H1 (cell line): ENCODE data around the gene LCN12. TPM values are rescaled to one million over a fixed set of nuclear protein-coding genes. Genes with fewer than 3 reads are reported as not detected.

Experiments
- CTCF ChIP-seq, 3 experiments: IDR thresholded peaks; 1 replicate in 2 of 3; 2 replicates in 1 of 3; pipeline versions ENCODE4 v1.5.1 to v1.6.1; 2011; ENCODE audit warnings: low read length in 3 of 3, mild to moderate bottlenecking in 3 of 3, inconsistent platforms in 2 of 3, low read depth in 1 of 3, moderate library complexity in 1 of 3; ENCODE audit not compliant: insufficient read depth in 1 of 3; ENCODE audit errors: control extremely low read depth in 1 of 3
- JUN ChIP-seq: IDR thresholded peaks from 2 replicates; pipeline ENCODE4 v1.6.1; 2011; ENCODE audit warnings: low read depth, mild to moderate bottlenecking, improper control_type of control experiment, low read length
- SRF ChIP-seq: IDR thresholded peaks from 2 replicates; pipeline ENCODE4 v1.6.1; 2011; ENCODE audit warnings: mild to moderate bottlenecking, low read depth, low read length, moderate library complexity
- SUZ12 ChIP-seq: fragments of 200-600 bp; sonication (generic); IDR thresholded peaks from 2 replicates; pipeline ENCODE4 v1.6.1; 2012; ENCODE audit warnings: mild to moderate bottlenecking, inconsistent platforms, low read length, moderate library complexity, mixed read lengths
- polyA plus RNA-seq, 7 experiments: library from polyadenylated mRNA; depleted of rRNA in 3 of 7; stranded (reverse) in 5 of 7; unstranded in 2 of 7; fragments of >200 nt in 5 of 7; fragments of 200-250 nt in 2 of 7; gene quantifications; 1 replicate in 5 of 7; 2 replicates in 1 of 7; 4 replicates in 1 of 7; pipeline versions ENCODE4 v1.2.1 to v1.2.3, GENCODE V29; 2011 to 2013; ENCODE audit warnings: missing spikeins in 2 of 7, mixed read lengths in 2 of 7
- total RNA-seq: library from RNA; stranded (reverse); fragmentation: NEBNext Ultra II Directional; extraction: Animal tissue kit (Norgen Biotek cat#: 25700); gene quantifications from 2 replicates; pipeline ENCODE4 v1.2.1, GENCODE V29; 2021
- TF ChIP-seq, protein P1 (sequence below): fragments of 300-600 bp; sonication (generic); IDR thresholded peaks from 2 replicates; pipeline ENCODE4 v1.7.1; 2012; ENCODE audit warnings: low read length, moderate library complexity, mild to moderate bottlenecking, inconsistent platforms; ENCODE audit not compliant: insufficient replicate concordance

LCN12 gene
- total and polyA plus RNA-seq, 2 of the 8 experiments (the other 6 are each of a cell fraction or from before 2014, with no cell fraction given): 1.1 to 1.7 TPM

- TF ChIP-seq, protein P1, sequence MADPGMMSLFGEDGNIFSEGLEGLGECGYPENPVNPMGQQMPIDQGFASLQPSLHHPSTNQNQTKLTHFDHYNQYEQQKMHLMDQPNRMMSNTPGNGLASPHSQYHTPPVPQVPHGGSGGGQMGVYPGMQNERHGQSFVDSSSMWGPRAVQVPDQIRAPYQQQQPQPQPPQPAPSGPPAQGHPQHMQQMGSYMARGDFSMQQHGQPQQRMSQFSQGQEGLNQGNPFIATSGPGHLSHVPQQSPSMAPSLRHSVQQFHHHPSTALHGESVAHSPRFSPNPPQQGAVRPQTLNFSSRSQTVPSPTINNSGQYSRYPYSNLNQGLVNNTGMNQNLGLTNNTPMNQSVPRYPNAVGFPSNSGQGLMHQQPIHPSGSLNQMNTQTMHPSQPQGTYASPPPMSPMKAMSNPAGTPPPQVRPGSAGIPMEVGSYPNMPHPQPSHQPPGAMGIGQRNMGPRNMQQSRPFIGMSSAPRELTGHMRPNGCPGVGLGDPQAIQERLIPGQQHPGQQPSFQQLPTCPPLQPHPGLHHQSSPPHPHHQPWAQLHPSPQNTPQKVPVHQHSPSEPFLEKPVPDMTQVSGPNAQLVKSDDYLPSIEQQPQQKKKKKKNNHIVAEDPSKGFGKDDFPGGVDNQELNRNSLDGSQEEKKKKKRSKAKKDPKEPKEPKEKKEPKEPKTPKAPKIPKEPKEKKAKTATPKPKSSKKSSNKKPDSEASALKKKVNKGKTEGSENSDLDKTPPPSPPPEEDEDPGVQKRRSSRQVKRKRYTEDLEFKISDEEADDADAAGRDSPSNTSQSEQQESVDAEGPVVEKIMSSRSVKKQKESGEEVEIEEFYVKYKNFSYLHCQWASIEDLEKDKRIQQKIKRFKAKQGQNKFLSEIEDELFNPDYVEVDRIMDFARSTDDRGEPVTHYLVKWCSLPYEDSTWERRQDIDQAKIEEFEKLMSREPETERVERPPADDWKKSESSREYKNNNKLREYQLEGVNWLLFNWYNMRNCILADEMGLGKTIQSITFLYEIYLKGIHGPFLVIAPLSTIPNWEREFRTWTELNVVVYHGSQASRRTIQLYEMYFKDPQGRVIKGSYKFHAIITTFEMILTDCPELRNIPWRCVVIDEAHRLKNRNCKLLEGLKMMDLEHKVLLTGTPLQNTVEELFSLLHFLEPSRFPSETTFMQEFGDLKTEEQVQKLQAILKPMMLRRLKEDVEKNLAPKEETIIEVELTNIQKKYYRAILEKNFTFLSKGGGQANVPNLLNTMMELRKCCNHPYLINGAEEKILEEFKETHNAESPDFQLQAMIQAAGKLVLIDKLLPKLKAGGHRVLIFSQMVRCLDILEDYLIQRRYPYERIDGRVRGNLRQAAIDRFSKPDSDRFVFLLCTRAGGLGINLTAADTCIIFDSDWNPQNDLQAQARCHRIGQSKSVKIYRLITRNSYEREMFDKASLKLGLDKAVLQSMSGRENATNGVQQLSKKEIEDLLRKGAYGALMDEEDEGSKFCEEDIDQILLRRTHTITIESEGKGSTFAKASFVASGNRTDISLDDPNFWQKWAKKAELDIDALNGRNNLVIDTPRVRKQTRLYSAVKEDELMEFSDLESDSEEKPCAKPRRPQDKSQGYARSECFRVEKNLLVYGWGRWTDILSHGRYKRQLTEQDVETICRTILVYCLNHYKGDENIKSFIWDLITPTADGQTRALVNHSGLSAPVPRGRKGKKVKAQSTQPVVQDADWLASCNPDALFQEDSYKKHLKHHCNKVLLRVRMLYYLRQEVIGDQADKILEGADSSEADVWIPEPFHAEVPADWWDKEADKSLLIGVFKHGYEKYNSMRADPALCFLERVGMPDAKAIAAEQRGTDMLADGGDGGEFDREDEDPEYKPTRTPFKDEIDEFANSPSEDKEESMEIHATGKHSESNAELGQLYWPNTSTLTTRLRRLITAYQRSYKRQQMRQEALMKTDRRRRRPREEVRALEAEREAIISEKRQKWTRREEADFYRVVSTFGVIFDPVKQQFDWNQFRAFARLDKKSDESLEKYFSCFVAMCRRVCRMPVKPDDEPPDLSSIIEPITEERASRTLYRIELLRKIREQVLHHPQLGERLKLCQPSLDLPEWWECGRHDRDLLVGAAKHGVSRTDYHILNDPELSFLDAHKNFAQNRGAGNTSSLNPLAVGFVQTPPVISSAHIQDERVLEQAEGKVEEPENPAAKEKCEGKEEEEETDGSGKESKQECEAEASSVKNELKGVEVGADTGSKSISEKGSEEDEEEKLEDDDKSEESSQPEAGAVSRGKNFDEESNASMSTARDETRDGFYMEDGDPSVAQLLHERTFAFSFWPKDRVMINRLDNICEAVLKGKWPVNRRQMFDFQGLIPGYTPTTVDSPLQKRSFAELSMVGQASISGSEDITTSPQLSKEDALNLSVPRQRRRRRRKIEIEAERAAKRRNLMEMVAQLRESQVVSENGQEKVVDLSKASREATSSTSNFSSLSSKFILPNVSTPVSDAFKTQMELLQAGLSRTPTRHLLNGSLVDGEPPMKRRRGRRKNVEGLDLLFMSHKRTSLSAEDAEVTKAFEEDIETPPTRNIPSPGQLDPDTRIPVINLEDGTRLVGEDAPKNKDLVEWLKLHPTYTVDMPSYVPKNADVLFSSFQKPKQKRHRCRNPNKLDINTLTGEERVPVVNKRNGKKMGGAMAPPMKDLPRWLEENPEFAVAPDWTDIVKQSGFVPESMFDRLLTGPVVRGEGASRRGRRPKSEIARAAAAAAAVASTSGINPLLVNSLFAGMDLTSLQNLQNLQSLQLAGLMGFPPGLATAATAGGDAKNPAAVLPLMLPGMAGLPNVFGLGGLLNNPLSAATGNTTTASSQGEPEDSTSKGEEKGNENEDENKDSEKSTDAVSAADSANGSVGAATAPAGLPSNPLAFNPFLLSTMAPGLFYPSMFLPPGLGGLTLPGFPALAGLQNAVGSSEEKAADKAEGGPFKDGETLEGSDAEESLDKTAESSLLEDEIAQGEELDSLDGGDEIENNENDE: no peak
- TF ChIP-seq SUZ12 (no peak), JUN (no peak), CTCF (IDR thresholded peaks at IDR 0.05; ENCODE audit: control extremely low read depth in 1 of 3, insufficient read depth in 1 of 3, low read depth in 1 of 3, low read length in 3 of 3) (no peak), SRF (no peak)
These were observed 313 bp downstream of the LCN12 start (continued) for GRCh38 chr9:136952321-136952850.
